Keratinocyte (primary cell): ENCODE results near the gene MTCL1.

ENCODE experiments used
- CTCF ChIP-seq, 3 experiments: IDR thresholded peaks in 1 of 3; conservative IDR thresholded peaks in 1 of 3; optimal IDR thresholded peaks in 1 of 3; 2 replicates in 2 of 3; 3 replicates in 1 of 3; pipeline versions ENCODE3 to v1.5.1; 2011; ENCODE audit warnings: low read length in 3 of 3, mild to moderate bottlenecking in 3 of 3, moderate library complexity in 2 of 3, control low read depth in 1 of 3, inconsistent platforms in 1 of 3; ENCODE audit not compliant: insufficient read depth in 2 of 3; ENCODE audit errors: extremely low read depth in 1 of 3
- EZH2 ChIP-seq: IDR thresholded peaks from one replicate; pipeline ENCODE4 v1.6.1; 2012; ENCODE audit warnings: inconsistent platforms, mild to moderate bottlenecking, low read length, moderate library complexity

- TF ChIP-seq CTCF (optimal IDR thresholded peaks at IDR 0.05 in 1 of 3, IDR thresholded peaks at IDR 0.05 in 1 of 3, conservative IDR thresholded peaks at IDR 0.05 in 1 of 3; ENCODE audit: extremely low read depth in 1 of 3, insufficient read depth in 2 of 3, low read length in 3 of 3) (no peak), EZH2 (no peak)
These were observed 6.4 kb downstream of the MTCL1 start for GRCh38 chr18:8711736-8712135.
